Measurements from ENCODE around the gene CSGALNACT2.

DNA sequence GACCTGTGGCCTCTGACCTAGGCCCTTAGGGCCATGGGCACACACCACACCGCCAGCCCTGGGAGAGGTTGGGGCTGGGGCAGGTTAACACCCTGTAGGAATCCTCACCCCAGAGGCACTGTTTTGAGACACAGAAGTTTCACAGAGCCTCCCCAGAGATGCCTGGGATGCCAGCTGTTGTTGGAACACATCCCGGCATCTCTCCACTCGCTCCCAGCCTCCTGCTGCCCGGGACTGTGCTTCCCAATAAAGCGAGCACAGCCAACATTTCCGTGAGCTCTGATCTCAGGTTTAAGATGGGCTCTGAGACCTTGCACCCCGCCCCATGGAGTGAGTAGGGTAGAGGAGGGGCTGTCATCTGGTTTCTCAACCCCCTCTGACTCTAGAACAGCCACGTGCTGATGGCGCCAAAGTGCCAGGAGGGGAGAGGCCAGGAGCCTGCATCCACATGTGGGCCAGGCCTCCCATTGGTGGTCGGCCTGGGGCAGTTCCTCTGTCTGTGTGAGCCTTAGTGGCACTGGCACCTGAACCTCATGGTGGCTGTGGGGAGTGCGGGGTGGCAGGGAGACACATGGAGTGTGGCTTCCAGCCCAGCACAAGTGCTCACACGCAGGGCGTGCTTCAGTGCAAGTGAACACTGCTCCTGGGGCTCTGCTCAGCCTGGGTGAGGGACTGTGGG lies 73.9 kb downstream of the CSGALNACT2 start:
- TF ChIP-seq CTCF (IDR thresholded peaks at IDR 0.05) = no peak
- no peak for TF ChIP-seq POLR2A (IDR thresholded peaks at IDR 0.05)

All from thyroid gland (tissue), 4 donors.